ENCODE data around the gene DGCR2.
"Not testable (repeated sequence)": the region's sequence is repeated elsewhere in the genome, so short reads cannot be mapped to it uniquely, and the experiment has no call there.

The DGCR2 gene

GRCh38 chr22:19080853-19081252 is 41.4 kb downstream of the DGCR2 start:
- DNase-seq (ENCODE audit: low read depth): no peak

GRCh38 chr22:19079691-19080090 is 42.5 kb downstream of the DGCR2 start:
- DNase-seq (ENCODE audit: low read depth): no peak

- no peak for DNase-seq (ENCODE audit: low read depth)
These were observed 46.8 kb downstream of the DGCR2 start for GRCh38 chr22:19075404-19075803.

- DNase-seq (ENCODE audit: low read depth): not testable (repeated sequence)
These were observed 49.4 kb downstream of the DGCR2 start for GRCh38 chr22:19072853-19073252.

- DNase-seq (ENCODE audit: low read depth): no peak
These were observed 51.6 kb downstream of the DGCR2 start for GRCh38 chr22:19070397-19071169.

GRCh38 chr22:19069451-19069850 is 52.8 kb downstream of the DGCR2 start:
- DNase-seq (ENCODE audit: low read depth): no peak

- no peak for DNase-seq (ENCODE audit: low read depth)
These were observed 53.4 kb downstream of the DGCR2 start for GRCh38 chr22:19068784-19069271.

GRCh38 chr22:19067696-19068348 is 54.4 kb downstream of the DGCR2 start:
- DNase-seq (ENCODE audit: low read depth): no peak

GRCh38 chr22:19066531-19067271 is 55.5 kb downstream of the DGCR2 start:
- no peak for DNase-seq (ENCODE audit: low read depth)

GRCh38 chr22:19065929-19066328 is 56.3 kb downstream of the DGCR2 start:
- no peak for DNase-seq (ENCODE audit: low read depth)

- no peak for DNase-seq (ENCODE audit: low read depth)
These were observed 56.8 kb downstream of the DGCR2 start for GRCh38 chr22:19065298-19065859.

- no peak for DNase-seq (ENCODE audit: low read depth)
These were observed 57.7 kb downstream of the DGCR2 start for GRCh38 chr22:19064354-19065054.

GRCh38 chr22:19063581-19064353 is 58.4 kb downstream of the DGCR2 start:
- DNase-seq (ENCODE audit: low read depth): no peak

- DNase-seq (ENCODE audit: low read depth): no peak
These were observed 59.3 kb downstream of the DGCR2 start for GRCh38 chr22:19062943-19063308.

GRCh38 chr22:19062139-19062942 is 59.9 kb downstream of the DGCR2 start:
- DNase-seq (ENCODE audit: low read depth): no peak

GRCh38 chr22:19061471-19062138 is 60.6 kb downstream of the DGCR2 start:
- no peak for DNase-seq (ENCODE audit: low read depth)

GRCh38 chr22:19060356-19061009 is 61.7 kb downstream of the DGCR2 start:
- DNase-seq (ENCODE audit: low read depth): no peak

GRCh38 chr22:19059481-19060278 is 62.5 kb downstream of the DGCR2 start:
- no peak for DNase-seq (ENCODE audit: low read depth)

All from stimulated activated CD8-positive, alpha-beta memory T cell treated with anti-CD3 and anti-CD28 coated beads, Interleukin-12 subunit alpha, Interleukin-12 subunit beta, amount 100 ng/mL, for 1 hour (primary cell).